Upper lobe of left lung (tissue), 6 donors: ENCODE data around the gene ANGPT4. TPM values are rescaled to one million over a fixed set of nuclear protein-coding genes. Genes with fewer than 3 reads are reported as not detected.
A peak's percentile ranks its signal among the peaks of the same experiment; 100 is the strongest.

Experiments used
- ATAC-seq, 2 donors: fragments of 200-7000 bp; cut with Tn5 transposase; one replicate each; pipeline ENCODE4 v1.9.1; 2022; ENCODE audit warnings: mild to moderate bottlenecking in 2 of 2, moderate library complexity in 2 of 2; ENCODE audit not compliant: low FRiP score in 2 of 2
- DNase-seq, 2 donors: peaks; one replicate each; pipeline ENCODE4 v3.0.0-alpha.2; 2019 to 2020
- H3K27ac ChIP-seq, 4 donors: fragments of 200-600 bp; sonication (generic); one replicate each; pipeline ENCODE4 v1.5.1; 2016 to 2019
- H3K27me3 ChIP-seq, 4 donors: fragments of 200-600 bp; sonication (generic); one replicate each; pipeline ENCODE4 v1.5.1; 2017 to 2019
- H3K36me3 ChIP-seq, 4 donors: fragments of 200-600 bp; sonication (generic); one replicate each; pipeline ENCODE4 v1.5.1; 2016 to 2019
- H3K4me1 ChIP-seq, 4 donors: fragments of 200-600 bp; sonication (generic); one replicate each; pipeline ENCODE4 v1.5.1; 2018 to 2019
- H3K4me3 ChIP-seq, 4 donors: fragments of 200-600 bp; sonication (generic); one replicate each; pipeline ENCODE4 v1.5.1; 2017 to 2019; ENCODE audit warnings: mild to moderate bottlenecking in 2 of 4, moderate library complexity in 1 of 4
- H3K9me3 ChIP-seq, 4 donors: fragments of 200-600 bp; sonication (generic); one replicate each; pipeline ENCODE4 v1.5.1; 2018 to 2019
- CTCF ChIP-seq, 6 experiments: fragments of 450-650 bp in 4 of 6; fragments of 200-600 bp in 2 of 6; sonication (generic) in 2 of 6; IDR thresholded peaks; one replicate each; pipeline ENCODE4 v1.5.1; 2016 to 2019; ENCODE audit warnings: antibody characterized with exemption in 6 of 6
- EP300 ChIP-seq, 4 donors: sonication (generic); formaldehyde crosslinking; IDR thresholded peaks; one replicate each; pipeline ENCODE4 v1.5.1; 2017; ENCODE audit warnings: antibody characterized with exemption in 4 of 4, control low read depth in 2 of 4
- POLR2A ChIP-seq, 4 donors: fragments of 450-650 bp; IDR thresholded peaks; one replicate each; pipeline ENCODE4 v1.5.1; 2016 to 2017; ENCODE audit warnings: antibody characterized with exemption in 4 of 4, mild to moderate bottlenecking in 2 of 4
- POLR2AphosphoS5 ChIP-seq, 2 donors: sonication (generic); formaldehyde crosslinking; IDR thresholded peaks; one replicate each; pipeline ENCODE4 v1.5.1; 2017; ENCODE audit warnings: antibody characterized with exemption in 2 of 2
- WGBS, 2 donors: methylation state at CpG; one replicate each; pipeline ENCODE4 v1.1.5; 2017 to 2018; 5-methylcytosine and 5-hydroxymethylcytosine counted together
- total RNA-seq, 6 donors: library from RNA; depleted of rRNA in 4 of 6; stranded (reverse); fragments of >200 nt in 4 of 6; gene quantifications; one replicate each; pipeline versions ENCODE4 v1.1.0 to v1.2.1, GENCODE V29; 2016 to 2021
- donor health status: DM: no; HTN: no; CAD: no; lungs with moderate emphysema.
- donor health status: DM: no; HTN: yes; CAD: no; lungs with severe emphysema.

The ANGPT4 gene
- total RNA-seq, 6 donors from 2014 or later, result 0.39 to 3.0 (median 1.4) TPM

GRCh38 chr20:884983-885952, 30.9 kb downstream of the ANGPT4 start:
- DNase-seq (peak in 1 of 2 donors; percentile 89), ATAC-seq (peak in 1 of 2 donors; percentile 34)
- H3K4me3 ChIP-seq, result no peak overlapping the region

GRCh38 chr20:881783-882144, 34.4 kb downstream of the ANGPT4 start:
- Histone ChIP-seq H3K4me1 (peaks cover 0 to 8% (median 0%) of the 10 kb centered on the region in 4 donors), H3K9me3 (no peaks in the 10 kb centered on the region), H3K27me3 (peaks cover 0 to 5% (median 0%) of the 10 kb centered on the region in 4 donors), H3K27ac (no peak overlapping the region), H3K36me3 (no peaks in the 10 kb centered on the region), H3K4me3 (no peak overlapping the region)
- no peak for TF ChIP-seq EP300 (IDR thresholded peaks at IDR 0.05)
- TF ChIP-seq POLR2AphosphoS5 (IDR thresholded peaks at IDR 0.05), result no peak
- no peak for TF ChIP-seq CTCF (IDR thresholded peaks at IDR 0.05)
- no peak for TF ChIP-seq POLR2A (IDR thresholded peaks at IDR 0.05)
- DNase-seq (no peak), ATAC-seq (no peak)

More at GRCh38 chr20:884983-885952, 30.9 kb downstream of the ANGPT4 start:
- TF ChIP-seq POLR2A (IDR thresholded peaks at IDR 0.05) (no peak), CTCF (IDR thresholded peaks at IDR 0.05) (no peak), EP300 (IDR thresholded peaks at IDR 0.05) (no peak), POLR2AphosphoS5 (IDR thresholded peaks at IDR 0.05) (no peak)
- H3K27me3 ChIP-seq, result peaks cover 0 to 5% (median 0%) of the 10 kb centered on the region in 4 donors
- H3K36me3 ChIP-seq, result no peaks in the 10 kb centered on the region
- no peaks in the 10 kb centered on the region for H3K9me3 ChIP-seq
- WGBS, 2 donors, result 18 to 28% methylated on average over 23 to 37 of the region's 41 CpGs
- peaks cover 0 to 8% (median 0%) of the 10 kb centered on the region in 4 donors for H3K4me1 ChIP-seq
- no peak overlapping the region for H3K27ac ChIP-seq

DNA sequence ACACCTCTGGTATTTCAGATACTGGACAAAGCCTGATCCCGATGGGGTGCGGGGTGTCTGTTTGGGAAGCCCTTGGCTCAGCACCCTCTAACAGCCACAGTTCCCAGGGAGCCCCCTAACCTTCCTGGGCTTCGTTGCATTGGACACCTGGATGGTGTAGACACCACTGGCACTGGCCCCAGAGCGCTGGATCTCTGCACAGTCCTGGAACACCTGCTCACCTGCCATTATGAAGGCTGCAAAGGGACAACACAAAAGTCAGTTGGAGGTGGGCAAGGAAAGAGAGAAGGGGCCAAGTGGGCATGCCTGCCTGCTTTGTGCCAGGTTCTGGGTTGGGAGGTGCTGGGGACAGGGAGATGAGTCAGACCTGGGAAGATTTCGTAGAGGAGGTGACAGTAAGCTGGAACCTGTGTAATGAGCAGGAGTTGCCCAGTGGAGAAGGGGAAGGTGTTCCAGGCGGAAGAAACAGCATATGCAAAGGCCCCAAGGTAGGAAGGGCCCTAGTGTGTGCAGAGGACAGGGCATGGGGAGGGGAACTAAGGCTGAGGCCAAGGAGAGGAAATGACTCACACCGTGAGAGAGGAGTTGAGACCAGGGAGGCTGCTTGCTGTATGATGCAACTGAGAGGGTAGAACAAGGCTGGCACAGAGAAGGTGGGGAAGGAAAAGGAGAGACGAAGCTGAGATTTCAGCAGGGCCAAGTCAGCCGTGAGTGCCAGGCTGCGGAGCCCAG, 34.9 kb downstream of the ANGPT4 start:
- ATAC-seq (peak in 1 of 2 donors; percentile 63), DNase-seq (peak in 1 of 2 donors; percentile 34)
- WGBS, 2 donors, result 69 to 80% methylated on average over 8 to 10 of the region's 10 CpGs
- no peak overlapping the region for H3K4me3 ChIP-seq
- H3K4me1 ChIP-seq, result peaks cover 0 to 8% (median 0%) of the 10 kb centered on the region in 4 donors
- peaks cover 0 to 5% (median 0%) of the 10 kb centered on the region in 4 donors for H3K27me3 ChIP-seq
- no peaks in the 10 kb centered on the region for H3K9me3 ChIP-seq
- no peak for TF ChIP-seq POLR2AphosphoS5 (IDR thresholded peaks at IDR 0.05)
- no peak for TF ChIP-seq CTCF (IDR thresholded peaks at IDR 0.05)
- no peaks in the 10 kb centered on the region for H3K36me3 ChIP-seq
- no peak overlapping the region for H3K27ac ChIP-seq

- Histone ChIP-seq H3K27me3 (no peaks in the 10 kb centered on the region), H3K9me3 (no peaks in the 10 kb centered on the region), H3K4me1 (peaks cover 0 to 3% (median 0%) of the 10 kb centered on the region in 4 donors), H3K27ac (no peak overlapping the region), H3K36me3 (no peaks in the 10 kb centered on the region), H3K4me3 (no peak overlapping the region)
- ATAC-seq (no peak), DNase-seq (no peak)
- no peak for TF ChIP-seq CTCF (IDR thresholded peaks at IDR 0.05)
- TF ChIP-seq EP300 (IDR thresholded peaks at IDR 0.05), result no peak
- 72 to 73% methylated on average over 4 of the region's 4 CpGs for WGBS, 2 donors
Measured at GRCh38 chr20:879626-880025, 36.5 kb downstream of the ANGPT4 start.
